Esophagus muscularis mucosa (tissue), 3 donors: ENCODE measurements around the gene MNAT1.

Experiments
- CTCF ChIP-seq, 3 experiments: fragments of 200-600 bp in 2 of 3; fragments of 450-650 bp in 1 of 3; sonication (generic) in 2 of 3; IDR thresholded peaks; one replicate each; pipeline ENCODE4 v1.5.1; 2017 to 2019; ENCODE audit warnings: antibody characterized with exemption in 3 of 3, mild to moderate bottlenecking in 2 of 3, moderate library complexity in 1 of 3
- EP300 ChIP-seq: sonication (generic); formaldehyde crosslinking; IDR thresholded peaks from one replicate; pipeline ENCODE4 v1.6.1; 2017; ENCODE audit warnings: antibody characterized with exemption

GRCh38 chr14:60981633-60982455, 247.3 kb downstream of the MNAT1 start:
- TF ChIP-seq CTCF (IDR thresholded peaks at IDR 0.05) (no peak), EP300 (no peak)
